Measurements from ENCODE around the gene ALKBH2.

- TF ChIP-seq, protein P1, sequence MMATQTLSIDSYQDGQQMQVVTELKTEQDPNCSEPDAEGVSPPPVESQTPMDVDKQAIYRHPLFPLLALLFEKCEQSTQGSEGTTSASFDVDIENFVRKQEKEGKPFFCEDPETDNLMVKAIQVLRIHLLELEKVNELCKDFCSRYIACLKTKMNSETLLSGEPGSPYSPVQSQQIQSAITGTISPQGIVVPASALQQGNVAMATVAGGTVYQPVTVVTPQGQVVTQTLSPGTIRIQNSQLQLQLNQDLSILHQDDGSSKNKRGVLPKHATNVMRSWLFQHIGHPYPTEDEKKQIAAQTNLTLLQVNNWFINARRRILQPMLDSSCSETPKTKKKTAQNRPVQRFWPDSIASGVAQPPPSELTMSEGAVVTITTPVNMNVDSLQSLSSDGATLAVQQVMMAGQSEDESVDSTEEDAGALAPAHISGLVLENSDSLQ (IDR thresholded peaks at IDR 0.05) = no peak
- TF ChIP-seq FOXA1 (IDR thresholded peaks at IDR 0.05) = no peak
- TF ChIP-seq FOXM1 (IDR thresholded peaks at IDR 0.05; ENCODE audit: borderline replicate concordance) = no peak
- TF ChIP-seq FOXK2 (IDR thresholded peaks at IDR 0.05) = no peak
- no peak for TF ChIP-seq SP1 (IDR thresholded peaks at IDR 0.05)
- no peak for TF ChIP-seq L3MBTL2 (conservative IDR thresholded peaks at IDR 0.05)
- TF ChIP-seq LEF1 (IDR thresholded peaks at IDR 0.05; ENCODE audit: borderline replicate concordance) = no peak
- TF ChIP-seq SUZ12 (IDR thresholded peaks at IDR 0.05) = no peak
- no peak for TF ChIP-seq BHLHE40 (IDR thresholded peaks at IDR 0.05; ENCODE audit: borderline replicate concordance)
- TF ChIP-seq ELF4 (IDR thresholded peaks at IDR 0.05) = no peak
Observed at GRCh38 chr12:109085590-109085989, 7.7 kb downstream of the ALKBH2 start.

Data from HEK293T (cell line).